Measurements from ENCODE around the gene CMTM5.

DNA sequence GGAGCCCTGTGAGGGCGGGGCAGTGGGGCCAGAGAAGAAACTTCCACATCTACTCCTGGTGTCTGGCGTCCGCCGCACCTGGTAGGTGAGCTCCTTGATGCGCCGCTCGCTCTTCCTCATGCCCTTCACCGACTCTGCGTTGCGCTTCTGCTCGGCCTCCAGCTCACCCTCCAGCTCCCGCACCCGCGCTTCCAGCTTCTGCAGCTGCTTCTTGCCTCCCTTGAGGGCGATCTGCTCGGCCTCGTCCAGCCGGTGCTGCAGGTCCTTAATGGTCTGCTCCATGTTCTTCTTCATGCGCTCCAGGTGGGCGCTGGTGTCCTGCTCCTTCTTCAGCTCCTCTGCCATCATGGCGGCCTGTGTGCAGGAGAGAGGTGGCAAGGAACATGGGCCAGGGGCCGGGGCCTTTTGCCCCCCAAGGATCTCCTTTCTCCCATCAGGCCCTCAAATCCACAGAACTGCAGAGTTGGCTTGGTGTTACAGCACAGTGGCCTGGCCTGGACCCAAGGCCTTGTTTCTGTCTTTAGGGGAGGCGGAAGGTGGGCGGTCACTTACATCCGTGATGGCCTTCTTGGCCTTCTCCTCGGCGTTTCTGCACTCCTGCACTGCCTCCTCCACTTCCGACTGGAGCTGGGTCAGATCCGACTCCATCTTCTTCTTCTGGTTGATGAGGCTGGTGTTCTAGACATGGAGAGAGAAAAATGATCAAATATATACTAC lies 7.7 kb downstream of the CMTM5 start:
- TF ChIP-seq EZH2 (IDR thresholded peaks at IDR 0.05; ENCODE audit: borderline replicate concordance, low read depth, low read length, severe bottlenecking) = no peak
- TF ChIP-seq, protein P1, sequence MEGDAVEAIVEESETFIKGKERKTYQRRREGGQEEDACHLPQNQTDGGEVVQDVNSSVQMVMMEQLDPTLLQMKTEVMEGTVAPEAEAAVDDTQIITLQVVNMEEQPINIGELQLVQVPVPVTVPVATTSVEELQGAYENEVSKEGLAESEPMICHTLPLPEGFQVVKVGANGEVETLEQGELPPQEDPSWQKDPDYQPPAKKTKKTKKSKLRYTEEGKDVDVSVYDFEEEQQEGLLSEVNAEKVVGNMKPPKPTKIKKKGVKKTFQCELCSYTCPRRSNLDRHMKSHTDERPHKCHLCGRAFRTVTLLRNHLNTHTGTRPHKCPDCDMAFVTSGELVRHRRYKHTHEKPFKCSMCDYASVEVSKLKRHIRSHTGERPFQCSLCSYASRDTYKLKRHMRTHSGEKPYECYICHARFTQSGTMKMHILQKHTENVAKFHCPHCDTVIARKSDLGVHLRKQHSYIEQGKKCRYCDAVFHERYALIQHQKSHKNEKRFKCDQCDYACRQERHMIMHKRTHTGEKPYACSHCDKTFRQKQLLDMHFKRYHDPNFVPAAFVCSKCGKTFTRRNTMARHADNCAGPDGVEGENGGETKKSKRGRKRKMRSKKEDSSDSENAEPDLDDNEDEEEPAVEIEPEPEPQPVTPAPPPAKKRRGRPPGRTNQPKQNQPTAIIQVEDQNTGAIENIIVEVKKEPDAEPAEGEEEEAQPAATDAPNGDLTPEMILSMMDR (IDR thresholded peaks at IDR 0.05; ENCODE audit: extremely low read depth in 1 of 2, insufficient read depth in 1 of 2, low read depth in 1 of 2, low read length in 2 of 2) = no peak
